ENCODE measurements around the gene HECTD1.
"Not testable (repeated sequence)": the region's sequence is repeated elsewhere in the genome, so short reads cannot be mapped to it uniquely, and the experiment has no call there.

DNA sequence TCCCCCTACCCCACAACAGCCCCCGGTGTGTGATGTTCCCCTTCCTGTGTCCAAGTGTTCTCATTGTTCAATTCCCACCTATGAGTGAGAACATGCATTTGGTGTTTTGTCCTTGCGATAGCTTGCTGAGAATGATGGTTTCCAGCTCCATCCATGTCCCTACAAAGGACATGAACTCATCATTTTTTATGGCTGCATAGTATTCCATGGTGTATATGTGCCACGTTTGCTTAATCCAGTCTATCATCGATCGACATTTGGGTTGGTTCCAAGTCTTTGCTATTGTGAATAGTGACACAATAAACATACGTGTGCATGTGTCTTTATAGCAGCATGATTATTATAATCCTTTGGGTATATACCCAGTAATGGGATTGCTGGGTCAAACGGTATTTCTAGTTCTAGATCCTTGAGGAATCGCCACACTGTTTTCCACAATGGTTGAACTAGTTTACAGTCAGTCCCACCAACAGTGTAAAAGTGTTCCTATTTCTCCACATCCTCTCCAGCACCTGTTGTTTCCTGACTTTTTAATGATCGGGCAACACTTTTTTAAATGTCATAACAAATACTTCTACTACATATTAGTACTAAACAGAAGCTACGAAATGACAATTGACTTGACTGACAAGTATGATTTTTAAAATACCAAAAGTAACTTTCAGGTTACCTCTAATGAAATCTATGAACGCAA lies 3.5 kb downstream of the HECTD1 start:
- not testable (repeated sequence) for TF ChIP-seq CTCF, POLR2AphosphoS5, POLR2A (IDR thresholded peaks at IDR 0.05)

Data from stomach (tissue), 4 donors.